22Rv1 (cell line): ENCODE measurements around the gene PABPC3.

Experiments
- H3K27ac ChIP-seq: fragments of 450-650 bp; 2 replicates; pipeline ENCODE4 v1.5.1; 2017
- ZFX ChIP-seq: fragments of 450-650 bp; IDR thresholded peaks from 2 replicates; pipeline ENCODE4 v1.6.1; 2017; ENCODE audit warnings: antibody characterized with exemption, borderline replicate concordance
- TF ChIP-seq, protein P1 (sequence below): fragments of 450-650 bp; IDR thresholded peaks from 2 replicates; pipeline ENCODE4 v1.5.1; 2017; ENCODE audit warnings: mild to moderate bottlenecking

PABPC3 gene

DNA sequence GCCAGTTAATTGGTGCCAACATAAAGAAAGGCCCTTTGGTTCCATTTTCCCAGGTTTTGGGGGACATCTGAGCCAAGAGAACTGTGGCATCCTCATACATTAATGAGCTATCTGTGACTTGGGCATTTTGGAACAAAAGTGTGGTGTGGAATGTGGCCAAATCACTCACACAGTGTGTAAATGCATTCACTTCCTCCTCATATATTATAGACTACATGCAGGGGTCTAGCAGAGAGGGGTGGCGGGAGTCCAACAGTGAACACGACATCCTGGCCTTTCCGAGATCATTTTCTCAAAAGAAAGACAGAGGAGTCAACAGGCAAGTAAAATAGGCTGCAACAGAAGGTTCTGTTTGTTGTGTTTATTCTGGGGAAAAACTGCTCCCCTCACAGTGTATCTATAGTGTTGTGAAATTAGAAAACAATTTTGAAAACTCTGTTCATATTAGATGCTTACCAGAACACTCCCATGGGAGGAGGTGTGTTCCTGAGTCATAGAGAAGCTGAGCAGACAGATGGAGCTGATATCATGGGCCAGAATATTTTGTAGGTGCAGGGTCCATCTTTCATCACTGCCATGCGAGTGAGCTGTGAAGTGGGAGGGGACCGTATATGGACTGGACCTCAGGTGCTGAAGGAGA is 36.9 kb downstream of the PABPC3 start:
- TF ChIP-seq, protein P1, sequence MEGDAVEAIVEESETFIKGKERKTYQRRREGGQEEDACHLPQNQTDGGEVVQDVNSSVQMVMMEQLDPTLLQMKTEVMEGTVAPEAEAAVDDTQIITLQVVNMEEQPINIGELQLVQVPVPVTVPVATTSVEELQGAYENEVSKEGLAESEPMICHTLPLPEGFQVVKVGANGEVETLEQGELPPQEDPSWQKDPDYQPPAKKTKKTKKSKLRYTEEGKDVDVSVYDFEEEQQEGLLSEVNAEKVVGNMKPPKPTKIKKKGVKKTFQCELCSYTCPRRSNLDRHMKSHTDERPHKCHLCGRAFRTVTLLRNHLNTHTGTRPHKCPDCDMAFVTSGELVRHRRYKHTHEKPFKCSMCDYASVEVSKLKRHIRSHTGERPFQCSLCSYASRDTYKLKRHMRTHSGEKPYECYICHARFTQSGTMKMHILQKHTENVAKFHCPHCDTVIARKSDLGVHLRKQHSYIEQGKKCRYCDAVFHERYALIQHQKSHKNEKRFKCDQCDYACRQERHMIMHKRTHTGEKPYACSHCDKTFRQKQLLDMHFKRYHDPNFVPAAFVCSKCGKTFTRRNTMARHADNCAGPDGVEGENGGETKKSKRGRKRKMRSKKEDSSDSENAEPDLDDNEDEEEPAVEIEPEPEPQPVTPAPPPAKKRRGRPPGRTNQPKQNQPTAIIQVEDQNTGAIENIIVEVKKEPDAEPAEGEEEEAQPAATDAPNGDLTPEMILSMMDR: no peak
- no peak for TF ChIP-seq ZFX
- no peak overlapping the region for H3K27ac ChIP-seq

DNA sequence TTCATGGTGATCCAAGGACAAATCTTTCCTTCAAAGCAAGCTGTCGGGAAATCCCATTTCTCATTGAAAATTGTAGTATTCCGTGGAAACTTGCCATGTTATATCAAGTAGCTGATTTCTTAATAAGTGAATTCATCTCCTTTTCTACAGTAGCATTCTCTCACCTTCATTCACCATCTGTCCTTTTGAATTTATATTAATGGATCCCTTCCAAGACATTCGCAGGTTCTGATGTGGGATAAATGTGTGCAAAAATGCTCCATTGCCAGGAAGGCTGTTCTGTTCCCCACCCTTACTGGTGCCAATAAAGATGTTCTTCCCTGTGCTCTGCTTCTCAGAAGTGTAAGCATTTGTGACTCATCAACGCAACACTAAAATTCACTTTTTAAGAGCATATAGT is 40.0 kb downstream of the PABPC3 start:
- no peak overlapping the region for H3K27ac ChIP-seq
- TF ChIP-seq, protein P1: no peak

DNA sequence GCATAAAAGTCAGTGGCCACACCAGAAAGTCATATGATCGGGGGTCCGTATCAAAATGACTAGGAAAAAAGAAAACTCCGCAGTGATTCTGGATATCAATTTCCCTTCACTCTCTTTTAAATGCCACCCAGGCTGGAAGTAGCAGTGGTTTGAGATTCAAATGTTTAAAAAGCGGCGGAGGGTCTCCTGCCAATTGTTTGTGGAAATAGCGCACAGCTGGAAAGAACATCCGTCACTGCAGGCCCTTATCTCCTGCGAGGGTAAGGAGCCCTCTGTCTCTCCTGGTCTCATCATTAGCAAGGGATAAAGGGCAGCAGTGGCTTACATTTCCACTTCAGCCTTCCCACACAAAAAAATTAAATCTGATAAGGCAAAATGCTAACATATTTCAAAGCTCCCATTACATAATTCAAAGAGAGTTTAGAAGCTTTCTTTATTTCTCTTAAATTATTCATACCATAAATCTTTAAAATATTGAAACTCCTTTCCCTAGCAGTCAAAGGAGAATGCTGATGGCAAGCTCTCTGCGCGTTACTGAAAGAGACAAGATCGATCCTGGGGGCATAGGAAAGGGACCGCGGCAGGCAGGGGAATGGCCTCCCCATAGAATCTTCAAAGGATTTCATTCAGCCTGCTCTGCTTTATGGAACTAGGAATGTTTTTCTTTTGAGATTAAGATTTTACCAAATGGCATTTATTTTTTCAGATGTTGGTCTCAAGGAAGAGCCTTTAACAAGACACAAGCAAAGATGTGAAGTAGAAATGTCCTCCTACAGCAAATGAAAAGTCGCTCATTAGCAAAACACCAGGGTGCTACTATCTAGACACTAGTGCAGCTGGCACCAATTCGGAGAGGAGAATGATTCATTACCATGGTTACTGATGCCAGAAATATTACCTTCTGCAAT is 41.2 kb downstream of the PABPC3 start:
- H3K27ac ChIP-seq: no peak overlapping the region

DNA sequence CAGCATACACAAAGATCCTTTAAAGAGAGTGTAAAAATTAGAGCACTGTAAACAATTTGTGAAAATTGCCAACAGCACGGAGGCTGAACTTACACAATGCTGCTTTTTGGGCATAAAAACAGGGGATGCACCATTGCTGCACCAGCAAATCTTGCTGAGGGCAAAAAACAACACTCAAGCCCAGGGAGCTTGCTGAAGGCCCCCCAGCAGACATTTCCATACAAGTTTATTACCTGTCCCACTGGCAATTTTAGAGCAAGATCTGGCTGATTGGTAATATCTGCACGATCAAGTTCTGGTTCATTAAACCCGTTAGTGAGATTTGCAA is 41.8 kb downstream of the PABPC3 start:
- H3K27ac ChIP-seq: no peak overlapping the region
- TF ChIP-seq ZFX: no peak
- TF ChIP-seq, protein P1: no peak

More for the DNA sequence above, 41.2 kb downstream of the PABPC3 start:
- TF ChIP-seq, protein P1: no peak
- no peak for TF ChIP-seq ZFX

DNA sequence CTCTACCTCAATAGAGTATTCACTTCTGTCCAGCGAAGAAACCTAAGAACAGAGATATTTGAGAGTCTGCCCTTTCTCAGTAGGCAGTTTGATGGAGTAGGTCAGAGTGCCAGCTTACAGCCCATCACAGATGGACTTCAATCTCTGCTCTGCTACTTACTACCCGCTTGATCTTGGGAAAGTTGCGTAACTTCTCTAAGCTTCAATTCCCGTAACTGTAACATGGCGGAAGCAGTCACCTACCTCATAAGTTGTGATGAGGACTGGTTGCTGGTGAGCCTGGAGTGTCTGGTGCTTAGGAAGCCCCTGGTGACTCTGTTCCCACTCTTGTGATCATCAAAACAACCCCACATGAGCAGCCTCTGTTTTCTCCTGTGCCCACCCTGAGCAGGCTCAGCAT is 45.1 kb downstream of the PABPC3 start:
- no peak overlapping the region for H3K27ac ChIP-seq
- TF ChIP-seq, protein P1: no peak
- TF ChIP-seq ZFX: no peak

DNA sequence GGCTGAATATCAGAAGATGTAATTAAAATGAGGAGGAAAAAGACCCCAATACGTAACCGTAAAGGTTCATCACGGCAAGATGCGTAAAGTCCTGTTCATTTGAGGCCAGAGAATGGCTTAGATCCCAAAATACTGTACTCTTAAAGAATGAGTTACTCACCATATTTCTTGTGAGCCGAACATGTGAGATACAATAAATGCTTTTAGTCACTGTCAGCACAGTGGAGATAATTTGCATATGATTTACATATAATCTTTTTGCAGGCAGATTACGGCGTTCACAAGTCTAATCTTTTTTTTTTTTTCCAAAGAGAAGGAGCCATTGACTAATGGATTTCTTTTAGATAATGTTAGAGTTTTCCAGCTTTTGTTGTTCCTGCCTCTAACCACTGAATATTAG is 47.8 kb downstream of the PABPC3 start:
- no peak overlapping the region for H3K27ac ChIP-seq
- no peak for TF ChIP-seq ZFX
- TF ChIP-seq, protein P1: no peak
